ENCODE results near the gene APOL4. TPM values are rescaled to one million over a fixed set of nuclear protein-coding genes. Genes with fewer than 3 reads are reported as not detected.
A peak's percentile ranks its signal among the peaks of the same experiment; 100 is the strongest.
"Not testable (repeated sequence)": the region's sequence is repeated elsewhere in the genome, so short reads cannot be mapped to it uniquely, and the experiment has no call there.

Gene APOL4
- total RNA-seq, 1 donor from 2014 or later, result 7.7 TPM

- peak; percentile 47 to 52 for DNase-seq (ENCODE audit: low spot score in 2 of 2)
- FAIRE-seq, result no peak
Measured at GRCh38 chr22:36191106-36191836, 10.3 kb downstream of the APOL4 start.

GRCh38 chr22:36187862-36188261 is 13.7 kb downstream of the APOL4 start:
- not testable (repeated sequence) for DNase-seq (ENCODE audit: low spot score in 2 of 2); FAIRE-seq

GRCh38 chr22:36185828-36186624 is 15.6 kb downstream of the APOL4 start:
- DNase-seq (ENCODE audit: low spot score in 2 of 2) (no peak), FAIRE-seq (no peak)

GRCh38 chr22:36184433-36185025 is 17.1 kb downstream of the APOL4 start:
- FAIRE-seq (no peak), DNase-seq (ENCODE audit: low spot score in 2 of 2) (peak in 1 of 2 donors; percentile 57)

- FAIRE-seq (no peak), DNase-seq (ENCODE audit: low spot score in 2 of 2) (no peak)
Measured at GRCh38 chr22:36183446-36183845, 18.2 kb downstream of the APOL4 start.

GRCh38 chr22:36182857-36183256 is 18.8 kb downstream of the APOL4 start:
- FAIRE-seq (no peak), DNase-seq (ENCODE audit: low spot score in 2 of 2) (no peak)

GRCh38 chr22:36182056-36182455 is 19.6 kb downstream of the APOL4 start:
- no peak for FAIRE-seq

GRCh38 chr22:36180928-36181327 is 20.7 kb downstream of the APOL4 start:
- DNase-seq (ENCODE audit: low spot score in 2 of 2) (no peak), FAIRE-seq (no peak)

More at GRCh38 chr22:36182056-36182455, 19.6 kb downstream of the APOL4 start:
- no peak for DNase-seq (ENCODE audit: low spot score in 2 of 2)

GRCh38 chr22:36180038-36180880 is 21.4 kb downstream of the APOL4 start:
- FAIRE-seq, result no peak
- peak; percentile 28 to 65 for DNase-seq (ENCODE audit: low spot score in 2 of 2)

- no peak for FAIRE-seq
- no peak for DNase-seq (ENCODE audit: low spot score in 2 of 2)
Measured at GRCh38 chr22:36177160-36177559, 24.4 kb downstream of the APOL4 start.

- FAIRE-seq (no peak), DNase-seq (ENCODE audit: low spot score in 2 of 2) (no peak)
Measured at GRCh38 chr22:36175892-36176291, 25.7 kb downstream of the APOL4 start.

- FAIRE-seq (no peak), DNase-seq (ENCODE audit: low spot score in 2 of 2) (no peak)
Measured at GRCh38 chr22:36171941-36172340, 29.7 kb downstream of the APOL4 start.

GRCh38 chr22:36166518-36167220 is 34.9 kb downstream of the APOL4 start:
- no peak for DNase-seq (ENCODE audit: low spot score in 2 of 2)
- no peak for FAIRE-seq

- FAIRE-seq, result no peak
- DNase-seq (ENCODE audit: low spot score in 2 of 2), result no peak
Measured at GRCh38 chr22:36166086-36166485, 35.5 kb downstream of the APOL4 start.

- DNase-seq (ENCODE audit: low spot score in 2 of 2), result no peak
- FAIRE-seq, result no peak
Measured at GRCh38 chr22:36165141-36165540, 36.5 kb downstream of the APOL4 start.

GRCh38 chr22:36164621-36165020 is 37.0 kb downstream of the APOL4 start:
- FAIRE-seq, result no peak
- DNase-seq (ENCODE audit: low spot score in 2 of 2), result no peak

GRCh38 chr22:36163497-36163896 is 38.1 kb downstream of the APOL4 start:
- DNase-seq (ENCODE audit: low spot score in 2 of 2) (no peak), FAIRE-seq (no peak)

- DNase-seq (ENCODE audit: low spot score in 2 of 2), result no peak
- FAIRE-seq, result no peak
Measured at GRCh38 chr22:36162127-36163034, 39.2 kb downstream of the APOL4 start.

- FAIRE-seq; DNase-seq (ENCODE audit: low spot score in 2 of 2): not testable (repeated sequence)
Measured at GRCh38 chr22:36161793-36162126, 39.8 kb downstream of the APOL4 start.

All from frontal cortex (tissue), 4 donors.